H9 (cell line): ENCODE data around the gene PATL2. TPM values are rescaled to one million over a fixed set of nuclear protein-coding genes. Genes with fewer than 3 reads are reported as not detected.

Source experiments
- DNase-seq: peaks from one replicate; pipeline ENCODE4 v3.0.0-alpha.2; 2017
- H2AFZ ChIP-seq: one replicate; pipeline ENCODE4 v1.6.1; 2013; ENCODE audit warnings: mild to moderate bottlenecking, low read length, control low read depth, moderate library complexity
- H2AK5ac ChIP-seq: 2 replicates; pipeline ENCODE4 v1.6.1; 2013; ENCODE audit warnings: low read length, control low read depth, mixed read lengths; ENCODE audit not compliant: insufficient read length
- H2BK120ac ChIP-seq: one replicate; pipeline ENCODE4 v1.6.1; 2013; ENCODE audit warnings: low read depth, mild to moderate bottlenecking, low read length, control low read depth, inconsistent platforms; ENCODE audit not compliant: poor library complexity, severe bottlenecking
- H2BK12ac ChIP-seq: 2 replicates; pipeline ENCODE4 v1.6.1; 2013; ENCODE audit warnings: low read length, control low read depth, mixed read lengths, low read depth; ENCODE audit not compliant: insufficient read length
- H2BK15ac ChIP-seq: 2 replicates; pipeline ENCODE4 v1.6.1; 2013; ENCODE audit warnings: low read depth, low read length, control low read depth
- H2BK20ac ChIP-seq: one replicate; pipeline ENCODE4 v1.6.1; 2013; ENCODE audit warnings: low read depth, mild to moderate bottlenecking, low read length, control low read depth, inconsistent platforms; ENCODE audit not compliant: poor library complexity, severe bottlenecking
- H2BK5ac ChIP-seq: 2 replicates; pipeline ENCODE4 v1.6.1; 2013; ENCODE audit warnings: low read length, control low read depth, mixed read lengths; ENCODE audit not compliant: insufficient read length
- H3K14ac ChIP-seq: 2 replicates; pipeline ENCODE4 v1.6.1; 2013; ENCODE audit warnings: low read length, control low read depth; ENCODE audit not compliant: insufficient read depth
- H3K18ac ChIP-seq: 2 replicates; pipeline ENCODE4 v1.6.1; 2013; ENCODE audit warnings: low read depth, mild to moderate bottlenecking, mixed read lengths, low read length, control low read depth; ENCODE audit not compliant: insufficient read length
- H3K23ac ChIP-seq: 2 replicates; pipeline ENCODE4 v1.6.1; 2013; ENCODE audit warnings: low read length, control low read depth, mixed read lengths, low read depth; ENCODE audit not compliant: insufficient read length
- H3K23me2 ChIP-seq: 2 replicates; pipeline ENCODE4 v1.6.1; 2013; ENCODE audit warnings: low read depth, mild to moderate bottlenecking, mixed read lengths, low read length, control low read depth; ENCODE audit not compliant: insufficient read length, poor library complexity, severe bottlenecking
- H3K27ac ChIP-seq: 2 replicates; pipeline ENCODE4 v1.5.1; 2013; ENCODE audit warnings: low read length, control low read depth, mixed read lengths, low read depth; ENCODE audit not compliant: insufficient read length
- H3K27me3 ChIP-seq: 2 replicates; pipeline ENCODE4 v1.6.1; 2013; ENCODE audit warnings: low read length, control low read depth, inconsistent platforms; ENCODE audit not compliant: insufficient read depth
- H3K4ac ChIP-seq: 2 replicates; pipeline ENCODE4 v1.6.1; 2013; ENCODE audit warnings: low read depth, mild to moderate bottlenecking, control low read depth, inconsistent platforms, low read length, moderate library complexity
- H3K4me1 ChIP-seq: 2 replicates; pipeline ENCODE4 v1.6.1; 2013; ENCODE audit warnings: low read length, control low read depth, inconsistent platforms; ENCODE audit not compliant: insufficient read depth
- H3K4me2 ChIP-seq: 2 replicates; pipeline ENCODE4 v1.6.1; 2013; ENCODE audit warnings: low read length, control low read depth, mixed read lengths; ENCODE audit not compliant: insufficient read length, insufficient read depth
- H3K56ac ChIP-seq: 2 replicates; pipeline ENCODE4 v1.6.1; 2013; ENCODE audit warnings: low read depth, mild to moderate bottlenecking, mixed read lengths, low read length, control low read depth; ENCODE audit not compliant: insufficient read length
- H3K79me1 ChIP-seq: 2 replicates; pipeline ENCODE4 v1.6.1; 2013; ENCODE audit warnings: low read depth, mild to moderate bottlenecking, moderate library complexity, low read length, control low read depth, inconsistent platforms; ENCODE audit not compliant: insufficient read depth, poor library complexity, severe bottlenecking
- H3K79me2 ChIP-seq: 2 replicates; pipeline ENCODE4 v1.6.1; 2013; ENCODE audit warnings: low read length, control low read depth, inconsistent platforms; ENCODE audit not compliant: insufficient read depth
- H3K9ac ChIP-seq: 2 replicates; pipeline ENCODE4 v1.6.1; 2013; ENCODE audit warnings: low read length, control low read depth, mixed read lengths; ENCODE audit not compliant: insufficient read length; ENCODE audit errors: extremely low read depth
- H3K9me3 ChIP-seq: one replicate; pipeline ENCODE4 v1.6.1; 2013; ENCODE audit warnings: low read depth, low read length, inconsistent platforms; ENCODE audit not compliant: control insufficient read depth
- H3T11ph ChIP-seq: one replicate; pipeline ENCODE4 v1.6.1; 2013; ENCODE audit warnings: mild to moderate bottlenecking, low read length, control low read depth, inconsistent platforms
- H4K20me1 ChIP-seq: one replicate; pipeline ENCODE4 v1.6.1; 2013; ENCODE audit not compliant: control insufficient read depth, insufficient read length, insufficient read depth
- H4K5ac ChIP-seq: 2 replicates; pipeline ENCODE4 v1.6.1; 2013; ENCODE audit warnings: low read depth, mild to moderate bottlenecking, mixed read lengths, low read length, control low read depth; ENCODE audit not compliant: insufficient read length
- H4K8ac ChIP-seq: replicated peaks from 2 replicates; pipeline ENCODE4 v1.6.1; 2013; ENCODE audit warnings: low read length, control low read depth, mixed read lengths, low read depth; ENCODE audit not compliant: insufficient read length
- H4K91ac ChIP-seq: 2 replicates; pipeline ENCODE4 v1.6.1; 2013; ENCODE audit warnings: low read depth, mild to moderate bottlenecking, moderate library complexity, mixed read lengths, low read length, control low read depth; ENCODE audit not compliant: insufficient read length
- H3K27ac Mint-ChIP-seq, 3 experiments: 2 replicates in 2 of 3; 3 replicates in 1 of 3; pipeline ENCODE4 v1.8.0; 2020 to 2021; ENCODE audit warnings: mixed read lengths in 3 of 3, mild to moderate bottlenecking in 1 of 3, moderate library complexity in 1 of 3
- H3K27me3 Mint-ChIP-seq: 2 replicates; pipeline ENCODE4 v1.8.0; 2021; ENCODE audit warnings: low read depth, mild to moderate bottlenecking, moderate library complexity, mixed read lengths
- H3K36me3 Mint-ChIP-seq, 3 experiments: 2 replicates in 2 of 3; 3 replicates in 1 of 3; pipeline ENCODE4 v1.8.0; 2020 to 2021; ENCODE audit warnings: low read depth in 3 of 3, mixed read lengths in 3 of 3; ENCODE audit not compliant: insufficient read depth in 1 of 3
- H3K4me1 Mint-ChIP-seq, 2 experiments: 2 replicates each; pipeline ENCODE4 v1.8.0; 2020; ENCODE audit warnings: mixed read lengths in 2 of 2
- H3K4me3 Mint-ChIP-seq, 2 experiments: 2 replicates in 1 of 2; 3 replicates in 1 of 2; pipeline ENCODE4 v1.8.0; 2020 to 2021; ENCODE audit warnings: mild to moderate bottlenecking in 2 of 2, mixed read lengths in 2 of 2, moderate library complexity in 1 of 2
- H3K9me3 Mint-ChIP-seq, 2 experiments: 2 replicates in 1 of 2; 3 replicates in 1 of 2; pipeline ENCODE4 v1.8.0; 2020; ENCODE audit warnings: mild to moderate bottlenecking in 2 of 2, mixed read lengths in 2 of 2, moderate library complexity in 1 of 2
- WGBS: extraction: QIAGEN DNeasy Blood & Tissue Kit; methylation state at CpG from one replicate; pipeline ENCODE4 v1.1.7; 2013; ENCODE audit warnings: missing lambda C conversion rate, low lambda C conversion rate, mixed read lengths; ENCODE audit not compliant: insufficient read length; ENCODE audit errors: extremely low coverage; 5-methylcytosine and 5-hydroxymethylcytosine counted together
- total RNA-seq: library from RNA; stranded (reverse); gene quantifications from 2 replicates; pipeline ENCODE4 v1.2.1, GENCODE V29; 2021
- TF ChIP-seq, protein P1 (sequence below): fragments of 200-600 bp; sonication (generic); conservative IDR thresholded peaks from 3 replicates; pipeline ENCODE4 v1.8.0; 2021; ENCODE audit warnings: antibody characterized with exemption, mild to moderate bottlenecking

Gene PATL2
- total RNA-seq, 1 experiment from 2014 or later: 0.46 TPM

DNA sequence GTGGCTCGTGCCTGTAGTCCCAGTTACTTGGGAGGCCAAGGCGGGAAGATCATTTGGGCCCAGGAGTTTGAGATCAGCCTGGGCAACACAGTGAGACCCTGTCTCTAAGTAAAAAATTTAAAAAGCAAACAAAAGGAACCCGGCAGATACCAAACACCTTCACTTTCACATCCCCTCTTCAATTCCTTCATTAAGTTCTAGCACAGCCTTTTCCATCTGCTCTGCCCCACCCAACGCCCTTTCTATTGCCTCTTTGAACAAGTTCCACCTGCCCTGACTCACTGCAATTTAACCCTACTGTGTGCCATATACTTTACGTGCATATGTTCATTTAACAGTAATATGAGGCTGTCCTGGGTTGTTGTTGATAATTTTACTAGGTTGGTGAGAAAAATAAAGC is 35.2 kb downstream of the PATL2 start:
- Histone ChIP-seq H3K9ac (no peak overlapping the region), H2BK5ac (no peak overlapping the region), H3K79me1 (no peaks in the 10 kb centered on the region), H4K5ac (no peak overlapping the region), H2BK120ac (no peak overlapping the region), H3K14ac (no peak overlapping the region), H2AK5ac (no peak overlapping the region), H3K27me3 (no peaks in the 10 kb centered on the region), H4K8ac (no peak overlapping the region), H3T11ph (no peak overlapping the region), H3K23ac (no peak overlapping the region), H2BK12ac (no peak overlapping the region), H3K4me2 (no peak overlapping the region), H3K23me2 (no peaks in the 10 kb centered on the region), H4K20me1 (no peaks in the 10 kb centered on the region), H2AFZ (no peak overlapping the region), H3K56ac (no peak overlapping the region), H3K4ac (no peak overlapping the region), H2BK15ac (no peak overlapping the region), H3K27ac (no peak overlapping the region), H3K9me3 (no peaks in the 10 kb centered on the region), H3K79me2 (no peaks in the 10 kb centered on the region), H3K18ac (no peak overlapping the region), H3K4me1 (no peaks in the 10 kb centered on the region), H4K91ac (no peak overlapping the region), H2BK20ac (no peak overlapping the region)
- no peak for DNase-seq
- H3K4me1 Mint-ChIP-seq: peaks cover 0 to 4% of the 10 kb centered on the region in 2 experiments; a peak in 1 of 4 replicates
- no peak overlapping the region for H3K27ac Mint-ChIP-seq
- H3K36me3 Mint-ChIP-seq: no peaks in the 10 kb centered on the region; a peak in 1 of 7 replicates
- TF ChIP-seq, protein P1, sequence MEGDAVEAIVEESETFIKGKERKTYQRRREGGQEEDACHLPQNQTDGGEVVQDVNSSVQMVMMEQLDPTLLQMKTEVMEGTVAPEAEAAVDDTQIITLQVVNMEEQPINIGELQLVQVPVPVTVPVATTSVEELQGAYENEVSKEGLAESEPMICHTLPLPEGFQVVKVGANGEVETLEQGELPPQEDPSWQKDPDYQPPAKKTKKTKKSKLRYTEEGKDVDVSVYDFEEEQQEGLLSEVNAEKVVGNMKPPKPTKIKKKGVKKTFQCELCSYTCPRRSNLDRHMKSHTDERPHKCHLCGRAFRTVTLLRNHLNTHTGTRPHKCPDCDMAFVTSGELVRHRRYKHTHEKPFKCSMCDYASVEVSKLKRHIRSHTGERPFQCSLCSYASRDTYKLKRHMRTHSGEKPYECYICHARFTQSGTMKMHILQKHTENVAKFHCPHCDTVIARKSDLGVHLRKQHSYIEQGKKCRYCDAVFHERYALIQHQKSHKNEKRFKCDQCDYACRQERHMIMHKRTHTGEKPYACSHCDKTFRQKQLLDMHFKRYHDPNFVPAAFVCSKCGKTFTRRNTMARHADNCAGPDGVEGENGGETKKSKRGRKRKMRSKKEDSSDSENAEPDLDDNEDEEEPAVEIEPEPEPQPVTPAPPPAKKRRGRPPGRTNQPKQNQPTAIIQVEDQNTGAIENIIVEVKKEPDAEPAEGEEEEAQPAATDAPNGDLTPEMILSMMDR: no peak
- peaks cover 3% of the 10 kb centered on the region for H3K27me3 Mint-ChIP-seq
- WGBS: no CpG with 5 or more reads among the region's 5 CpGs
- H3K9me3 Mint-ChIP-seq: no peaks in the 10 kb centered on the region
- no peak overlapping the region; a peak in 1 of 5 replicates for H3K4me3 Mint-ChIP-seq
